Suppressor macrophage (primary cell): ENCODE results near the gene KRT72.

ENCODE experiments used
- DNase-seq, 4 experiments: peaks; one replicate each; pipeline ENCODE4 v3.0.0-alpha.2; 2020 to 2022

Gene KRT72

GRCh38 chr12:52630008-52630500, 28.8 kb upstream of the KRT72 start:
- no peak for DNase-seq

GRCh38 chr12:52629281-52630007, 28.2 kb upstream of the KRT72 start:
- peak; percentile 29 to 66 (median 58) for DNase-seq

DNA sequence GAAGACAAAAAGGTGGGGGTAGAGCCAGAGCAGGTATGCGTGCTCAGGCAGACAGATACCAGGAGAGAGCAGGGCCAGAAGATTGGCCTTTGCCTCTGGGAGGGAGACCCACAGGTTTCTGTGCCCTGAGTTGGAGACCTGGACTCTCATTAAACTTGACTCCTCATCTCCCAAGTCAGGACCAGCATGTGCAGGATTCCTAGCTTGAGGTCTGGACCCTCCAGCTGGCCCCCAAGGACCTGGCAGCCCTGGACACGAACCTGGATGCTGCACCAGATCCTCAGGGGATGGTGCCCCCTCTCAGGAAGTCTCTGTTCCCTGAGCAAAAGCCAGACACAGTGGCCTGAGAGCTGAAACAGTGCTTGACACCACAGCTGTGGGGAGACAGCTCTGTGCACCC, 27.6 kb upstream of the KRT72 start:
- no peak for DNase-seq

GRCh38 chr12:52628111-52628507, 26.8 kb upstream of the KRT72 start:
- DNase-seq, result no peak

DNA sequence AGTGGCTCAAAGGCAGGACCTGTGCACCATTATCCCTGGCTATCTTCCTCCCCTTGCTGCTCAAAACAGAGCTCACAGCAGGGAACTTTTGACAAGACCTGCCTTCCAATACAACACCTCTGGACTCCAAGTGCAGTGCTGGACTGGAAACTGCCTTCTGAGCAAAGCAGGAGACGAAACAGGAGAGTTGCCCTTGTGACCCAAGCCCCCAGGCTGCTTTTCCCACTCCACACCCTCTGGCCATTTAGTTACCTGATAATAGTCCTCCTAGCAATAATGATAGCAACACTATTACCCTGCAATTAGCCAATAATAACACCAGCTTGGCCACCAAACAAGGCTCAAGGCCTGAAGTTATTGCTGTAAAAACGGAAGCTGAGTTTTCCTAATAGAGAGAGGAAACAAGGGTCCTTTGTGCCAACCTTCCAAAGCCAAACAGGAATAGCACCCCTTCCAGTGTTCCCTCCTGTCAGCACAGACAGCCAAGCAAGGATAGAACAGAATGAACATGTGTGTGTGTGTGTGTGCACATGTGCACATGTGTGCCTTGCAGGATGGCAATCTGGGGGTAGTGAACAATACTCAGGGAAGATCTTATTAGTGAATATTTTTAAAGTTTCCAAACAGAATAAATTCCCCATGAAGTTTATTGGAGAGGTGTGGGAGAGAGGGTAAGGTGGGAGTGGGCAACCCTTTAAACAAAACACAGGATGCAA, 26.3 kb upstream of the KRT72 start:
- DNase-seq, result no peak

GRCh38 chr12:52622349-52622748, 21.1 kb upstream of the KRT72 start:
- DNase-seq, result no peak

DNA sequence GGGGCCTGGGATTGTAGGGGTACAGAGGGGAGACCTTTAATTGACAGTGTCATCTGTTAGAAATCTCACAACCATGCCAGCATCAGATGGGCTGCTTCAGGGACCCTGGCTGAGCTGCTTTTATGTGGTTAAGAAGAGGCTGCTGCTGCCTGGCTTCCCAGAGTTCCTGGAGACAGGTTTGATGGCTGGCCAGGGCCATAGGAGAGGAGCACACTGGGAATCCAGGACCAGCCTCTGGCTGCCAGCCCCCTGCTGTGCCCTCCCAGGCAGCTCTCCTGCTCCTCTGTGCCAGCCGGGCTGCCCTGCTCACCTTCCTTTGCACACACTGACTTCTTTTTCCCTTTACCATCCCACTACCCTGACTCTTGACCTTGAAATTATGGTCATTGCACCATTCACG, 17.6 kb upstream of the KRT72 start:
- no peak for DNase-seq

DNA sequence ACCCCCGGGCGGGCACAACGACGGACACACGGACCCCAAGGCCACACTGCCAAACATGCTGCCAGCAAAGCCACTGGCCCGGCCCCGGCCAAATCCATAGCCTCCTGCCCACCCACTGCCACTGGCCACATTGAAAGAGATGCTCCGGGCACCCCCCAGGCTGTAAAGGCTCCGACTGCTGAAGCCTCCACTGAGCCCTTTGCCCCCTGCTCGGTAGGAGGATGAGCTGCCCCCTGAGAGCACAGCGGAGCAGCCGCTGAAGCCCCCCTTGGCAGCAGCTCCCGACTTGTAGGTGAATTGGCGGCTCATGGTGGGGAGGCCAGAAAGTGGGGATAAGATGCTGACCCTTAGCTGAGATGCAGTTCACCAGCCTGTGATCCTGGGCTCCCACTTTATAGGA, 17.0 kb upstream of the KRT72 start, which contains the start of gene KRT73:
Gene KRT73, minus strand, starts transcription at position 344 of the 400 bp plus-strand sequence. Its CDS starts 35 bp downstream, at position 309.
- DNase-seq, result no peak

- no peak for DNase-seq
These were observed 16.1 kb upstream of the KRT72 start for GRCh38 chr12:52617403-52617785.

DNA sequence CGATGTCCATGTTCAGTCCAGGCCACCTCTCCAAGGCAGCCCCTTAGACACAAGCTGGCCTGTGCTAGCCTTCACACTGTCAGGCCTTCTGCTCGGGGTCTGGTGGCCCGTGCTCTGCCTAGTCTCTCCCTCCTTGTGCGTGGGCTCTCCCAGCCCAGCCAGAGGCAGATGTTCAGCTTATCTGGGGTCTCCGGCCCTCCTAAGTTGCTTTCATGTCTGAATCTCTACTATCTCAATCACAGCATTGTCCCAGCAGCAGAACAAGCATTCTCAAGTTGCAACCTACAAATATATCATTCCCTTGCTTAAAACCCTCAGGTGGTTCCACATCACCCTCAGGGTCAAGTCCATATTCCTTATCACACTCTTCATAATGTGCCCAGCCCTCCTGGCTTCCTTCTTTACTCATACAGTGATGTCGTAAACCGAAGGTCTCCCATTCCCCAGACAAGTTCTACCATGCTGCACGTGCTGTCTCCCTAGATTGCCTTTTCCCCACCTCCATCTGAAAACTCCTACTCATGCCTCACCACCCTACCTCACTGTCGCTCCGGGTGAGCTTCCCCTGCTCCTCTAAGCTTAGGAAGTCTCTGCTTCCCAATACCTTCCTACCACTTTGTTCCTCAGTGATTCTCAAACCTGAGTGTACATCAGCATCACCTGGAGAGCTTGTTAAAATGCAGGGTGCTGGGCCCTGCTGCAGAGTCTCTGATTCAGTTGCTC, 15.6 kb upstream of the KRT72 start:
- DNase-seq, result no peak

DNA sequence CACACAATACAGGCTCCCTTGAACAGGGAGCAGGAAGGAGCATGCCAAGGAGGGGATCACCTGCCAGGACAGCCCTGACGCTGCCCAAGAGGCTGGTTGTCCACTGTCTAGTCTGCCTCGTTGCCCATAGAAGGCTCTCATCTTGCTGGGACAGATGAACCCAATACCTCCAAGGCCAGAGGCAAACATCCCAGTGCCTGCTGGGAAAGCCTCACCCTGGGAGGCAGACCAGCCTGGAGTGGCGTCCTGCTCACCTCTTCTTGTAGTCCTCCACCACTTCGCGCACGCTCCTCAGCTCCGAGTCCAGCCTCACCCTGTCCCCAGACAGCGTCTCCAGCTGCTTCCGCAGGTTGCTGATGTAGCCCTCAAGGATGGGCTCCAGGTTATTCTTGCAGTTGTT, 14.6 kb upstream of the KRT72 start:
- DNase-seq, result no peak

- DNase-seq, result peak; percentile 60 to 80 (median 77)
These were observed 14.1 kb upstream of the KRT72 start for GRCh38 chr12:52615208-52615868.

DNA sequence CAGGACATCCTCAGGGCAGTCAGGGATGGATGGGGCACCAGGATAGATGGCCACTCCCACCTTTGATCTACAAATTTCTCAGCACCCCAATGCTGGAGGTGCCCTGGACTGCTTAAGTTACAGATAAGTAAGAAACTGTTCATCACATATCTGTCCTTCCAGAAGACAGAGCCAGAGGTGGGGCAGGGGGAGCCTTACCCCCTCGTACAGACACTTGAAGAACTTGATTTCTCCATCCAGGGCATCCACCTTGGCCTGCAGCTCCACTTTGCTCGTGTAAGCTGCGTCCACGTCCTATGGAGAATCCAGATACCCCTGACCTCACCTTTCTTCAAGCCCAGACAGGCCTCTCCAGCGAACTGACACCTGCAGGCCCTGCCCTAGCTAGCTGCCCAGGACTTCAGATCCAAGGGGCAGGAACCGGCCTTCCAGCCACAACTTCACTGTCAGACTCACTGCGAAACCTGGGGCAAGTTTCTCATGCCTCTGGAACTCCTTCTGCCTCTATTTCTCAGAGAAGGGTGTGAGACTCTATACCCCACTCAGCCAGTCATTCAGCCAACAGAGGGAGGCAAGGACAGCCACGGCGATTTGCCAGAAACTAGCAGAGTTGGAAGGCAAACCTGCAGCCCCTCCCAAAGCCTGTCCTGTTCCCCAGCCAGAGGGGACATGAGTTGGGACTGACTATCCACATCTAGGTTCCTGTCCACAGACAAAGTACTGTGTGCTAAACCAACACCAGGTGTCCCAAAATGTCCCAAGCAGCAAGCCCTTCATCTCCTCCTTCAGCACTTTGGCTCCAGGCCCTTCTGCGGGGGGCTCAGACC, 13.3 kb upstream of the KRT72 start:
- no peak for DNase-seq

GRCh38 chr12:52613384-52614030, 12.2 kb upstream of the KRT72 start:
- no peak for DNase-seq

DNA sequence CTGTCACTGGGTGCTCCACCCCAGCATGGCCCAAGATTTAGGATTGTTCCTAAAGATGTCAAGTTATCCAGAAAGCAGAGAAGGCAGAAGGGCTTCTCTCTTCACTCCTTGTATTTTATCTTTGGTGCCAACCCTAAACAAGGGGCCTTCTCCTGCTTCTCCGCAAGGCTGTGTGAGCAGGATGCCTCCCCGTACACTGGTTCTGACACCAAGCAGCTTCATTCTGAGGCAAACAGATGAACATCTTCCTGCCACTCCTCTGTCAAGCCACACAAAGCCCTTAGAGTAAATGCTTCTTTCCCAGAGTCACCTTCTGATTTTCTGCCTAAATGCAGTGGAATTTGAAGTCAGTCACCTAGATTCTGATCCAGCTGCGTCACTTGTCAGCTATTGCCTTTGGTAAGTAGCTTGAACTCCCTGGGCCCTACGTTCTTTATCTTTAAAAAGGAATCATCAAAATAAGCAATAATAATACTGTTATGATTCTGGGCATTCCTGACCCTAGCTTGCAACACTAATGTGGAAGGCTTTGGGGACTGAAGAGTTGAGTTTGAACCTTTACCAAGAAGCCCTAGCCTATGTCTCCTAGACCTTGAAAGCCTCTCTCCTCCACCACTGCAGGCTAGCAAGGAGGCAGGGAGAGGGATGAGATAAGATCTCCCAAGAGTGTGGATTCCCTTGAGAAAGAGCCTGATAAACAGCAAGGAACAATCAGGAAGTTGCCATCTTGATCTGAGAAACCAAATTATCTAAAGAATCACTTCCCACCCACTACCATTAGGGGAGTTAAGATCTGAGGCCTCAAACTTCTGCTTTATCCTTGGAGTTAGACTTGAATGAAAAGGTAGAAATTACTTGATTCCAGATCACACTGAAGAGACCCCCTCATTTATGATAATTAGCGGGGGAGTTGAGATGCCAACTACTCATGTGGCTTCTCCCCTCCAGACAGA, 11.4 kb upstream of the KRT72 start:
- peak in 2 of 4 experiments; percentile 9 to 17 for DNase-seq

GRCh38 chr12:52611080-52611468, 9.8 kb upstream of the KRT72 start:
- DNase-seq, result no peak

- DNase-seq, result no peak
These were observed 7.8 kb upstream of the KRT72 start for GRCh38 chr12:52608826-52609630.

- DNase-seq, result no peak
These were observed 6.9 kb upstream of the KRT72 start for GRCh38 chr12:52608161-52608560.

DNA sequence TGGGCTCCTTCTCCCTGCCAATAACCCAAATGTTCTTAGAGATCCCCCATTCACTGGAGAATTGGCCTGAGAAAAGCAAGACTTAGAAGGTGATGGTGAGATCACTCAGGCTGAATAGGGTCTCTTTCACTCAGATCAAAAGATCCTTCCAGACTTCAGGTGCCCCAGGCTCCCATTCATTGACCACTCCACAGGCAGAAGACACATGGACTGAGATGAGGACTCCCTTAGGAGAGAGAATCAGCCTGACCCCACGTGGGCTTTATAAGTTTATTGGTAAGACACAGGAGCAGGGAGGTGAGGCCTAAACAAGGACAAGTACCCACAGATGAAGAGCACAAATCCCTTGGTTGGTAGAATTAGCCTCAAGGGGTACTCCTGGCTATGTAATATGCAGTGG, 6.1 kb upstream of the KRT72 start:
- DNase-seq, result no peak
